CD4-positive, alpha-beta T cell treated with Interferon gamma for 1 hour (primary cell): ENCODE data around the gene CD274.
"Not testable (repeated sequence)": the region's sequence is repeated elsewhere in the genome, so short reads cannot be mapped to it uniquely, and the experiment has no call there.

Experiments
- DNase-seq: peaks from one replicate; pipeline ENCODE4 v3.0.0-alpha.2; 2020

CD274 gene

GRCh38 chr9:5468850-5469249, 18.5 kb downstream of the CD274 start:
- DNase-seq, result no peak

- DNase-seq, result no peak
Observed at GRCh38 chr9:5470122-5470521, 19.8 kb downstream of the CD274 start.

GRCh38 chr9:5470816-5471215, 20.5 kb downstream of the CD274 start:
- no peak for DNase-seq

- DNase-seq, result not testable (repeated sequence)
Observed at GRCh38 chr9:5475611-5476010, 25.3 kb downstream of the CD274 start.

- no peak for DNase-seq
Observed at GRCh38 chr9:5478206-5478605, 27.9 kb downstream of the CD274 start.

- DNase-seq, result no peak
Observed at GRCh38 chr9:5479994-5480694, 29.8 kb downstream of the CD274 start.

- no peak for DNase-seq
Observed at GRCh38 chr9:5480919-5481318, 30.6 kb downstream of the CD274 start.

- no peak for DNase-seq
Observed at GRCh38 chr9:5481322-5482040, 31.1 kb downstream of the CD274 start.

GRCh38 chr9:5482194-5482593, 31.9 kb downstream of the CD274 start:
- no peak for DNase-seq

GRCh38 chr9:5483306-5483705, 33.0 kb downstream of the CD274 start:
- no peak for DNase-seq

GRCh38 chr9:5485378-5486085, 35.2 kb downstream of the CD274 start:
- no peak for DNase-seq

GRCh38 chr9:5486988-5487387, 36.6 kb downstream of the CD274 start:
- no peak for DNase-seq

GRCh38 chr9:5488221-5489008, 38.1 kb downstream of the CD274 start:
- no peak for DNase-seq

- peak; percentile 28 for DNase-seq
Observed at GRCh38 chr9:5489630-5490490, 39.5 kb downstream of the CD274 start.

GRCh38 chr9:5492965-5493678, 42.8 kb downstream of the CD274 start:
- DNase-seq, result no peak

- DNase-seq, result peak; percentile 47
Observed at GRCh38 chr9:5493679-5494511, 43.6 kb downstream of the CD274 start.

- DNase-seq, result not testable (repeated sequence)
Observed at GRCh38 chr9:5494765-5495164, 44.4 kb downstream of the CD274 start.

- DNase-seq, result no peak
Observed at GRCh38 chr9:5499157-5499556, 48.8 kb downstream of the CD274 start.

GRCh38 chr9:5499889-5500398, 49.6 kb downstream of the CD274 start:
- no peak for DNase-seq
